ENCODE results near the gene ERG28. TPM values are rescaled to one million over a fixed set of nuclear protein-coding genes. Genes with fewer than 3 reads are reported as not detected.
"Not testable (repeated sequence)": the region's sequence is repeated elsewhere in the genome, so short reads cannot be mapped to it uniquely, and the experiment has no call there.

The ERG28 gene
- total and polyA plus RNA-seq, 2 experiments from 2014 or later = 27.9 to 95.1 TPM

- Histone ChIP-seq H3K9me2 (ENCODE audit: insufficient read depth) (peaks cover 6% of the 10 kb centered on the region; the same call in 1 of the 2 replicates), H3K27ac (ENCODE audit: low read depth) (no peak overlapping the region), H2AFZ (no peak overlapping the region), H3K27me3 (ENCODE audit: insufficient read depth) (no peaks in the 10 kb centered on the region), H4K20me1 (replicated peaks; ENCODE audit: insufficient read depth) (no peaks in the 10 kb centered on the region), H3K36me3 (ENCODE audit: insufficient read depth) (no peaks in the 10 kb centered on the region), H3K4me2 (no peak overlapping the region), H3K4me3 (no peak overlapping the region), H3F3A (replicated peaks; ENCODE audit: low read depth) (no peaks in the 10 kb centered on the region), H3K79me2 (replicated peaks; ENCODE audit: insufficient read depth) (no peaks in the 10 kb centered on the region), H3K4me1 (ENCODE audit: insufficient read depth) (0 out of 2 replicates have a peak, but pooled peaks cover 3% of the 10 kb centered on the region)
- Mint-ChIP-seq H3K9me3 (no peaks in the 10 kb centered on the region), H3K4me3 (no peak overlapping the region), H3K4me1 (peaks cover 22% of the 10 kb centered on the region), H3K36me3 (ENCODE audit: low read depth) (no peaks in the 10 kb centered on the region; the same call in 2 of the 3 replicates), H3K27me3 (ENCODE audit: insufficient read depth, low read depth, poor library complexity) (peaks cover 6% of the 10 kb centered on the region), H3K27ac (no peak overlapping the region)
- DNase-seq (ENCODE audit: low spot score) (no peak), ATAC-seq (no peak)
- TF ChIP-seq CREB1 (CRISPR knock-in tag; IDR thresholded peaks at IDR 0.05; ENCODE audit: low read depth) = no peak
- no peak for TF ChIP-seq POLR2AphosphoS5 (IDR thresholded peaks at IDR 0.05; ENCODE audit: low read depth)
- no peak for TF ChIP-seq ETS1 (IDR thresholded peaks at IDR 0.05)
- no peak for TF ChIP-seq REST (IDR thresholded peaks at IDR 0.05; ENCODE audit: unreplicated experiment)
- TF ChIP-seq ZNF462 (CRISPR knock-in tag; IDR thresholded peaks at IDR 0.05) = no peak
- no peak for TF ChIP-seq NANOG (IDR thresholded peaks at IDR 0.05; ENCODE audit: borderline replicate concordance)
- TF ChIP-seq STAT1 (IDR thresholded peaks at IDR 0.05; ENCODE audit: unreplicated experiment) = no peak
- no peak for TF ChIP-seq ZNF331 (CRISPR knock-in tag; IDR thresholded peaks at IDR 0.05; ENCODE audit: low read depth)
Observed at GRCh38 chr14:75602503-75602902, 58.2 kb downstream of the ERG28 start.

- not testable (repeated sequence) for H3K9me3 Mint-ChIP-seq; H3K27ac ChIP-seq (ENCODE audit: low read depth); H3F3A ChIP-seq (replicated peaks; ENCODE audit: low read depth); H3K79me2 ChIP-seq (replicated peaks; ENCODE audit: insufficient read depth); H3K36me3 Mint-ChIP-seq (ENCODE audit: low read depth); H3K4me3 ChIP-seq; H3K27me3 Mint-ChIP-seq (ENCODE audit: insufficient read depth, low read depth, poor library complexity); H3K36me3 ChIP-seq (ENCODE audit: insufficient read depth); H3K9me2 ChIP-seq (ENCODE audit: insufficient read depth); H3K27me3 ChIP-seq (ENCODE audit: insufficient read depth); H3K4me2 ChIP-seq; H3K27ac Mint-ChIP-seq; DNase-seq (ENCODE audit: low spot score); H3K4me3 Mint-ChIP-seq; ATAC-seq; H4K20me1 ChIP-seq (replicated peaks; ENCODE audit: insufficient read depth); H2AFZ ChIP-seq; H3K4me1 ChIP-seq (ENCODE audit: insufficient read depth)
- H3K4me1 Mint-ChIP-seq = peaks cover 22% of the 10 kb centered on the region
Observed at GRCh38 chr14:75601061-75601460, 59.6 kb downstream of the ERG28 start.

Measured in GM23338 (cell line).